HT1080 (cell line): ENCODE data around the gene HDAC6. TPM values are rescaled to one million over a fixed set of nuclear protein-coding genes. Genes with fewer than 3 reads are reported as not detected.

Experiments used
- small RNA-seq: library from RNA; depleted of rRNA; stranded (forward); fragments of <200 nt; gene quantifications from one replicate; pipeline ENCODE3, GENCODE V24; 2014
- total RNA-seq: library from RNA; depleted of rRNA; stranded (reverse); fragments of >200 nt; shearing (Covaris generic); gene quantifications from 2 replicates; pipeline ENCODE4 v1.2.3, GENCODE V29; 2014; rRNA removed

HDAC6 gene
- total RNA-seq, 1 experiment from 2014 or later = 12.0 TPM

Small RNAs within 50 kb of the gene (small RNA-seq; reads per million reads assigned to genes)
- 0.11 reads per million for gene RNU6-29P

Other genes with a start within 250 kb of the HDAC6 start
- gene RBM3, start 227.6 kb upstream of the HDAC6 start, total RNA-seq = 169 and 174 TPM in 2 replicates
- gene WDR13, start 204.6 kb upstream of the HDAC6 start, total RNA-seq = 66.1 and 74.0 TPM in 2 replicates
- gene WAS, start 118.3 kb upstream of the HDAC6 start, total RNA-seq = 0.20 and 0.47 TPM in 2 replicates
- gene SUV39H1, start 105.3 kb upstream of the HDAC6 start, total RNA-seq = 10.1 and 11.2 TPM in 2 replicates
- gene GLOD5, start 40.3 kb upstream of the HDAC6 start, total RNA-seq = not detected in 2 replicates
- gene GATA1, start 15.5 kb upstream of the HDAC6 start, total RNA-seq = not detected in 2 replicates
- not detected in 2 replicates for gene ERAS, start 24.4 kb downstream of the HDAC6 start, total RNA-seq
- gene PCSK1N, start 33.5 kb downstream of the HDAC6 start, total RNA-seq = not detected in 2 replicates
- 63.0 and 65.9 TPM in 2 replicates for gene TIMM17B, start 95.7 kb downstream of the HDAC6 start, total RNA-seq
- gene PQBP1, start 95.9 kb downstream of the HDAC6 start, total RNA-seq = 80.8 and 109 TPM in 2 replicates
- gene SLC35A2, start 109.6 kb downstream of the HDAC6 start, total RNA-seq = 19.4 and 30.6 TPM in 2 replicates
- 0.03 and 0.16 TPM in 2 replicates for gene PIM2, start 117.0 kb downstream of the HDAC6 start, total RNA-seq
- gene OTUD5, start 155.5 kb downstream of the HDAC6 start, total RNA-seq = 30.0 and 31.7 TPM in 2 replicates
- 0.23 and 0.42 TPM in 2 replicates for gene KCND1, start 169.8 kb downstream of the HDAC6 start, total RNA-seq
- 11.9 and 13.9 TPM in 2 replicates for gene GRIPAP1, start 200.2 kb downstream of the HDAC6 start, total RNA-seq
- 52.6 and 65.8 TPM in 2 replicates for gene TFE3, start 241.3 kb downstream of the HDAC6 start, total RNA-seq